Muscle layer of duodenum (tissue), 2 donors: ENCODE results near the gene TCF21.
"Not testable (repeated sequence)": the region's sequence is repeated elsewhere in the genome, so short reads cannot be mapped to it uniquely, and the experiment has no call there.

Experiments
- H3K27ac ChIP-seq: one replicate; pipeline ENCODE4 v1.7.0; 2013; ENCODE audit warnings: mild to moderate bottlenecking, low read length
- H3K27me3 ChIP-seq: one replicate; pipeline ENCODE4 v1.7.0; 2013; ENCODE audit warnings: low read depth, mild to moderate bottlenecking, control low read depth, low read length
- H3K36me3 ChIP-seq, 2 donors: one replicate each; pipeline ENCODE4 v1.7.0; 2013; ENCODE audit warnings: low read length in 2 of 2, control low read depth in 1 of 2, mild to moderate bottlenecking in 1 of 2; ENCODE audit not compliant: insufficient read depth in 2 of 2, control insufficient read depth in 1 of 2
- H3K4me1 ChIP-seq, 2 donors: one replicate each; pipeline ENCODE4 v1.7.0; 2013; ENCODE audit warnings: low read length in 2 of 2, mild to moderate bottlenecking in 2 of 2, control low read depth in 1 of 2, moderate library complexity in 1 of 2; ENCODE audit not compliant: insufficient read depth in 2 of 2, control insufficient read depth in 1 of 2
- H3K4me3 ChIP-seq, 2 donors: one replicate each; pipeline ENCODE4 v1.7.0; 2013; ENCODE audit warnings: low read length in 2 of 2, low read depth in 1 of 2, mild to moderate bottlenecking in 1 of 2
- H3K9me3 ChIP-seq, 2 donors: one replicate each; pipeline ENCODE4 v1.7.0; 2013; ENCODE audit warnings: low read length in 2 of 2, control low read depth in 1 of 2, mild to moderate bottlenecking in 1 of 2; ENCODE audit not compliant: control insufficient read depth in 1 of 2
- donor health status: healthy.

The TCF21 gene

DNA sequence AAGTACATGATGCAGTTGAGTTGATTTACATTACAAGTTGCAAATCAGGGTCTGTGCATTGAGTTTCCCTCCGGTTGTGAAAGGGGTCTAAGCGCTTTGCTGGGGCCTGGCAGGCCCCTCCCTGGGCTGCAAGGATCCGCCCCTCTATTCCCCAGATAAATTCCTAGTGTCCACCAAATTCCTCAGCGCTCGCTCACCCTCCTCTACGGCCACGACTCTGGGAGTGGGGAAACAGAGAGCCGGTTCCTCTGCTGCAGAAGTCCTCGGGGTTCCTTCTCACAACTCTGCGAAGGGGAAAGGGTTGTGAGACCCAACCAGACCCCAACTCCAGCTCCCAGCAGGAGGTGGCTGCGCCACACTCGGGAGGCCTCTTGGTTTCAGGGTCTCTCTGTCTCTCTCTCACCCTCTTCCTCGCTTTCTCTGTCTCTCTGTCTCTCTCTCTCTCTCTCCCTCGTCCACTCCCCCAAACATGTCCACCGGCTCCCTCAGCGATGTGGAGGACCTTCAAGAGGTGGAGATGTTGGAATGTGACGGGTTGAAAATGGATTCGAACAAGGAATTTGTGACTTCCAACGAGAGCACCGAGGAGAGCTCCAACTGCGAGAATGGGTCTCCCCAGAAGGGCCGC is at the start of gene TCF21:
Gene TCF21 (plus strand): TSS at position 185 of the 628 bp plus-strand sequence. CDS start 285 bp downstream, at position 470.
- H3K9me3 ChIP-seq, result no peaks in the 10 kb centered on the region
- H3K4me1 ChIP-seq, result peaks cover 0 to 18% of the 10 kb centered on the region in 2 donors
- H3K4me3 ChIP-seq, result peak within 1 kb of the TSS; percentile 65 to 72
- peak within 1 kb of the TSS; percentile 86 for H3K27ac ChIP-seq
- H3K36me3 ChIP-seq, result no peaks in the 10 kb centered on the region
- H3K27me3 ChIP-seq, result peaks cover 43% of the 10 kb centered on the region

- Histone ChIP-seq H3K4me1 (no peaks in the 10 kb centered on the region), H3K4me3 (no peak overlapping the region), H3K27me3 (no peaks in the 10 kb centered on the region), H3K27ac (no peak overlapping the region), H3K9me3 (no peaks in the 10 kb centered on the region), H3K36me3 (no peaks in the 10 kb centered on the region)
These were observed 47.7 kb upstream of the TCF21 start for GRCh38 chr6:133841176-133841575.

DNA sequence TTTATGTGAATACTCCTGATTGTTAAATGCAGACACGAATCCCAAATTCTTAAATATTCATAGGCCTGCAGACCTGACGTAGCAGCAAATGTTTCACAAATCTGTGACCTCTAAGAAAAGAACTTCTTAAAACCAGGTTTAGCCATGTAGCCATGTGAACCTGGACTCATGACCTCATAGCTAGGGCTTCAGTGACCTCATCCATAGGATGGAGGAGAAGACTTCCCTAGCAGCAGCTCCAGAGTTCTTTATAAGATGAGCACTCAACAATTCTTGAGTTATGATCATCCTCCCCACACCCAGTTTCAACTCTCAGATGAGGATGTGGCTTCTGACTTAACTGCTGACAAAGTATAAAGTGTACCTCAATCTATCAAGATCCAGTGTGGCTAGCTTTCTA is 45.8 kb upstream of the TCF21 start:
- H3K27ac ChIP-seq, result no peak overlapping the region
- H3K36me3 ChIP-seq, result no peaks in the 10 kb centered on the region
- H3K27me3 ChIP-seq, result no peaks in the 10 kb centered on the region
- H3K4me3 ChIP-seq, result no peak overlapping the region
- H3K9me3 ChIP-seq, result no peaks in the 10 kb centered on the region
- H3K4me1 ChIP-seq, result no peaks in the 10 kb centered on the region

DNA sequence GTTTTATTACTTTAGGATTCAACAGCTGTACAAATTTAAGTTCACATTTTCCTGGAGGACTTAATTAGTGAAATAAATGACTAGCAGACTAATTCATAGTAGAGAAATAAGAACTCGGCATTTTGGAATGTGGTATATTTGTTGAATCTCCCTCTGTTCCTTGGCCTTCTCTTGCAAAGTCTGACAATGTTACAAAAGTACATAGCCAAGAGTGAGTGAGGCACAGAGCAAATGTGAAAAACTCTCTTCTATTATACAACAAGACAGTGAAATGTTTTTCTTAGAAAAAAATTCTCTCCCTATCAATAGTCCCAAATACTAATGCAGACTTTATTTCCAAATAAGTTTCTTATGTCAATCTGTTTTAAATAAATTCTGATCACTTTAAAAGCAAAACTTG is 44.2 kb upstream of the TCF21 start:
- Histone ChIP-seq H3K27me3 (no peaks in the 10 kb centered on the region), H3K27ac (no peak overlapping the region), H3K9me3 (no peaks in the 10 kb centered on the region), H3K36me3 (no peaks in the 10 kb centered on the region), H3K4me3 (no peak overlapping the region), H3K4me1 (no peaks in the 10 kb centered on the region)

DNA sequence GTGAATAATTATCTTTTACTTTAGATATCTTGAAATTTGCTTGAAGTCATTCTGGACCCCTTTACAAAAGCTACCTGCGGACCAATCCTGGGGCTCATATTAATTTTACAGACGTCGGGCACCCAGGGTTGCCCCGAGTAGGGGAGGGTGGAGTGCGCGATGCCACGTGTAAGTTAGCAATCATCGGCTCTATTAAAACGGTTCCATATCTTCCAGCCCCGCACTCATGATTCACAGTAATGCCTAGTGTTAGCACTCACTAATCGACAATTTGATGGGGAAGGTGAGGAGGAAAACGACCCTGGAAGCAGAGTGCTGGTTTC is 34.9 kb upstream of the TCF21 start:
- Histone ChIP-seq H3K36me3 (no peaks in the 10 kb centered on the region), H3K9me3 (peaks cover 0 to under 1% of the 10 kb centered on the region in 2 donors), H3K4me1 (peaks cover 0 to 5% of the 10 kb centered on the region in 2 donors), H3K4me3 (no peak overlapping the region), H3K27me3 (peaks cover 6% of the 10 kb centered on the region), H3K27ac (no peak overlapping the region)

- H3K36me3 ChIP-seq, result no peaks in the 10 kb centered on the region
- peak overlapping the region; percentile 11 to 34 for H3K4me3 ChIP-seq
- peaks cover 0 to 5% of the 10 kb centered on the region in 2 donors for H3K9me3 ChIP-seq
- H3K27me3 ChIP-seq, result peaks cover 6% of the 10 kb centered on the region
- H3K4me1 ChIP-seq, result peaks cover 0 to 5% of the 10 kb centered on the region in 2 donors
- H3K27ac ChIP-seq, result no peak overlapping the region
These were observed 34.3 kb upstream of the TCF21 start for GRCh38 chr6:133854364-133855275.

DNA sequence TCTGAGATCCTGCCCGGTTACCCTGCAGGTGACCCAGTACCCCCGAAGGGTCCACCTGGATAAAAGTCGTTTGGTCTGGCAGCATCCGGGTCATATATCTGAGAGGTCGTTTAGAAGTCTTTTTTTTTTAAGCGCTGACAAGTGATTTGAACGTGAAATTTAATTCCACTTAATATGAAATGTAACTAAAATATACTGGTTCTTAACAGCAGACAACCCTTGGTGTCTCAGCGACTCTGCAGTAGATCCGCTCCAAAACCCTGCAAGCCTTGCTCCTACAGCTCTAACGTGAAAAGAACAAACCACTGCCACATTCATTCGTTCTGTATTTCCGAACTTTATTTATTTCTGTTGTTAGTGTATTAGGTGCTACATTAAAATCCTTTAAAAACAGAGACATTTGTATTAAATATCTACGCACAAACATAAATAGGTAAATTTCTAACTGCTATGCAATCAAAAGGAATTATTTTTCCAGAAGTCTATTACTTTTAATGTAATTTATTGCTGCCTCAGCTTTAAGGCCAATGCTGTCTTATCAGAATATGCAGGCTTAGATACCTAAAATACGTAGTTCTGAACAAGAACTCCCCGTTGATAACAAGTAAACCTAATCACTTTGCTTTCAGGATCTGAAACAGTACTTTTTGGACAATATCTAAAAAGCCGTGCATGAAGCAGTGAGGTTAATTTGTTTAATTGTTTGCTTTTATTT is 33.5 kb upstream of the TCF21 start:
- no peaks in the 10 kb centered on the region for H3K36me3 ChIP-seq
- H3K4me1 ChIP-seq, result peaks cover 0 to 5% of the 10 kb centered on the region in 2 donors
- peaks cover 0 to 5% of the 10 kb centered on the region in 2 donors for H3K9me3 ChIP-seq
- H3K27ac ChIP-seq, result no peak overlapping the region
- peaks cover 6% of the 10 kb centered on the region for H3K27me3 ChIP-seq
- H3K4me3 ChIP-seq, result no peak overlapping the region

GRCh38 chr6:133855991-133856370 is 32.9 kb upstream of the TCF21 start:
- Histone ChIP-seq H3K36me3 (no peaks in the 10 kb centered on the region), H3K9me3 (peaks cover 0 to 5% of the 10 kb centered on the region in 2 donors), H3K27me3 (peaks cover 6% of the 10 kb centered on the region), H3K4me1 (peaks cover 0 to 5% of the 10 kb centered on the region in 2 donors), H3K27ac (no peak overlapping the region), H3K4me3 (no peak overlapping the region)

GRCh38 chr6:133856911-133857310 is 32.0 kb upstream of the TCF21 start:
- Histone ChIP-seq H3K27ac (no peak overlapping the region), H3K4me3 (no peak overlapping the region), H3K27me3 (peaks cover 6% of the 10 kb centered on the region), H3K9me3 (peaks cover 0 to 5% of the 10 kb centered on the region in 2 donors), H3K36me3 (no peaks in the 10 kb centered on the region), H3K4me1 (peaks cover 0 to 5% of the 10 kb centered on the region in 2 donors)

DNA sequence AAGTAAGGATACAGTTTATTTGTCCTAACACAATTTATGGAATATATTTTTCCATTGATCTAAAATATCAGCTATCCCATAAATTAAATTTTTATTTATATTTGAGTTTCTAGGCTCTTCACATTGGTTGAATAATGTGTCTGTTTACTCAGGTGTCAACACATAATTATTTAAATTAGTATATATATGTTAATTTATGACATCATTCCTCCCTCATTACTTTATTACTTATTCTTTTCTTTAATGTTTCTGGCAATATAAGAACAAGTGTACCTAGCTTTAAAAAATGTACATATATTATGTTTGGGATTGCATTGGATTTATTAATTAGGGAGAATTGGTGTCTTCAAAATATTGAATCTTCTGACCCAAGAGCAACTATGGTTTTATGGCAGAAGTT is 31.2 kb upstream of the TCF21 start:
- Histone ChIP-seq H3K36me3 (no peaks in the 10 kb centered on the region), H3K4me3 (no peak overlapping the region), H3K27me3 (peaks cover 6% of the 10 kb centered on the region)

GRCh38 chr6:133861337-133861736 is 27.6 kb upstream of the TCF21 start:
- peaks cover 4 to 28% of the 10 kb centered on the region in 2 donors for H3K9me3 ChIP-seq
- H3K4me1 ChIP-seq, H3K36me3 ChIP-seq, H3K27me3 ChIP-seq, H3K4me3 ChIP-seq, H3K27ac ChIP-seq: not testable (repeated sequence)

More for the DNA sequence above, 31.2 kb upstream of the TCF21 start:
- H3K27ac ChIP-seq, result no peak overlapping the region
- peaks cover 0 to 11% of the 10 kb centered on the region in 2 donors for H3K9me3 ChIP-seq
- H3K4me1 ChIP-seq, result peaks cover 0 to 5% of the 10 kb centered on the region in 2 donors
